Measurements from ENCODE around the gene ATP8A2. TPM values are rescaled to one million over a fixed set of nuclear protein-coding genes. Genes with fewer than 3 reads are reported as not detected.
"Not testable (repeated sequence)": the region's sequence is repeated elsewhere in the genome, so short reads cannot be mapped to it uniquely, and the experiment has no call there.

ATP8A2 gene
- total RNA-seq, 3 donors from 2014 or later (not counting 1 experiment from before 2014, with no cell fraction given), result 0.43 to 0.68 (median 0.59) TPM

DNA sequence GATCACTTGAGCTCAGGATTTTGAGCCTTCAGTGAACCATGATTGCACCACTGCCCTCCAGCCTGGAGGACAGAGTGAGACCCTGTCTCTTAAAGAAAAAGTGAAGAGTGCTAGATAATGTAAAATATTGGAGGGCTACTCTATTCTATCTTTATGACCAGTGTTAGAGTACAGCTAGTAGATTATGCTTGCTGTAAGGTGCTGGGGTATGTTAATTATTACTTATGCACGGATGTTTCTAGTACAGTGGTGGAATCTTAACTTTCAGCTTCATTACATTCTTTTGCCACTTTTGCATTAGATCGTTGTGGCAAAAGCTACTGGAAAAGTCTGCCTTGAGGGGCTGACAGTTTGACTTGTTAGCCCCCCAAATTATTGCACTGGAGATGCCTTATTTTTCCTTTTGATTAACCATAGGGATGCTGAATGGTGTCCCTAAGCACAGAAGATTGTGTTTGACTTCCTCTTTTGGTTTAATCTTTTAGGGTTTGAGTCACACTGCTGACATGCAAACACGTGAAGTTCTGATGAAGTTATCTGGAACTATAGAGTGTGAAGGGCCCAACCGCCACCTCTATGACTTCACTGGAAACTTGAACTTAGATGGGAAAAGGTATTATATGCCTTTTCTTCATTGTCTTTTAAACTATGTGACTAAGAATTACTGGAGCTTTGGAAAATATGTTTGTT lies 169.8 kb downstream of the ATP8A2 start:
- Histone ChIP-seq H3K27ac (ENCODE audit: low read length) (no peak overlapping the region), H3K4me3 (ENCODE audit: low read length) (no peak overlapping the region), H3K27me3 (ENCODE audit: control insufficient read depth, insufficient read depth, low read length) (no peaks in the 10 kb centered on the region), H3K36me3 (ENCODE audit: control insufficient read depth, insufficient read depth, low read length) (no peaks in the 10 kb centered on the region), H3K9me3 (ENCODE audit: control insufficient read depth, insufficient read depth, low read length) (no peaks in the 10 kb centered on the region), H3K4me1 (ENCODE audit: control insufficient read depth, insufficient read depth, low read length) (no peaks in the 10 kb centered on the region)
- 75% methylated on average over 4 of the region's 4 CpGs for WGBS (ENCODE audit: insufficient coverage)
- TF ChIP-seq, protein P1, sequence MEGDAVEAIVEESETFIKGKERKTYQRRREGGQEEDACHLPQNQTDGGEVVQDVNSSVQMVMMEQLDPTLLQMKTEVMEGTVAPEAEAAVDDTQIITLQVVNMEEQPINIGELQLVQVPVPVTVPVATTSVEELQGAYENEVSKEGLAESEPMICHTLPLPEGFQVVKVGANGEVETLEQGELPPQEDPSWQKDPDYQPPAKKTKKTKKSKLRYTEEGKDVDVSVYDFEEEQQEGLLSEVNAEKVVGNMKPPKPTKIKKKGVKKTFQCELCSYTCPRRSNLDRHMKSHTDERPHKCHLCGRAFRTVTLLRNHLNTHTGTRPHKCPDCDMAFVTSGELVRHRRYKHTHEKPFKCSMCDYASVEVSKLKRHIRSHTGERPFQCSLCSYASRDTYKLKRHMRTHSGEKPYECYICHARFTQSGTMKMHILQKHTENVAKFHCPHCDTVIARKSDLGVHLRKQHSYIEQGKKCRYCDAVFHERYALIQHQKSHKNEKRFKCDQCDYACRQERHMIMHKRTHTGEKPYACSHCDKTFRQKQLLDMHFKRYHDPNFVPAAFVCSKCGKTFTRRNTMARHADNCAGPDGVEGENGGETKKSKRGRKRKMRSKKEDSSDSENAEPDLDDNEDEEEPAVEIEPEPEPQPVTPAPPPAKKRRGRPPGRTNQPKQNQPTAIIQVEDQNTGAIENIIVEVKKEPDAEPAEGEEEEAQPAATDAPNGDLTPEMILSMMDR (IDR thresholded peaks at IDR 0.05), result no peak
- no peak for DNase-seq
- no peak for ATAC-seq
- intact Hi-C loops (cut with micrococcal nuclease), result no loop called here
- Mint-ChIP-seq H3K4me3 (no peak overlapping the region), H3K27me3 (ENCODE audit: low read depth in 2 of 2) (peaks cover 13 to 17% of the 10 kb centered on the region in 2 donors), H3K36me3 (no peaks in the 10 kb centered on the region), H3K27ac (no peak overlapping the region), H3K4me1 (no peaks in the 10 kb centered on the region), H3K9me3 (peaks cover 0 to 5% of the 10 kb centered on the region in 2 donors)

DNA sequence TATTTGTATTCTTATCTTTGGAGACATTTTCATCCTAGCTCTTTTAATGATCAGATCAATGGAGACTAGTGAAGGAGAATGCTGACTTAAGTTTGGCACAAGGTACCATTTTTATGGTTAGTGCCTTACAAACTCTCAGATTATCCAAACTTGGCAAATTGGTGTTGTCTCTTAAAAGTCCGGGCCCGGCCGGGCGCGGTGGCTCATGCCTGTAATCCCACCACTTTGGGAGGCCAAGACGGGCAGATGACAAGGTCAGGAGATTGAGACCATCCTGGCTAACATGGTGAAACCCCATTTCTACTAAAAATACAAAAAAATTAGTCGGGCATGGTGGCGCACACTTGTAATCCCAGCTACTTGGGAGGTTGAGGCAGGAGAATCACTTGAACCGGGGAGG lies 177.2 kb downstream of the ATP8A2 start:
- DNase-seq; H3K4me3 Mint-ChIP-seq; intact Hi-C loops (cut with micrococcal nuclease); H3K9me3 Mint-ChIP-seq; H3K27ac ChIP-seq (ENCODE audit: low read length); H3K9me3 ChIP-seq (ENCODE audit: control insufficient read depth, insufficient read depth, low read length); H3K36me3 ChIP-seq (ENCODE audit: control insufficient read depth, insufficient read depth, low read length); H3K4me1 ChIP-seq (ENCODE audit: control insufficient read depth, insufficient read depth, low read length); H3K4me3 ChIP-seq (ENCODE audit: low read length); H3K27me3 ChIP-seq (ENCODE audit: control insufficient read depth, insufficient read depth, low read length); H3K4me1 Mint-ChIP-seq; ATAC-seq; H3K27ac Mint-ChIP-seq; H3K36me3 Mint-ChIP-seq: not testable (repeated sequence)
- WGBS (ENCODE audit: insufficient coverage), result 88% methylated on average over 9 of the region's 9 CpGs
- peaks cover 18 to 20% of the 10 kb centered on the region in 2 donors for H3K27me3 Mint-ChIP-seq (ENCODE audit: low read depth in 2 of 2)

- TF ChIP-seq, protein P1 (IDR thresholded peaks at IDR 0.05), result no peak
- intact Hi-C loops (cut with micrococcal nuclease), result no loop called here
- H3K27me3 ChIP-seq (ENCODE audit: control insufficient read depth, insufficient read depth, low read length), result peaks cover under 1% of the 10 kb centered on the region
- Mint-ChIP-seq H3K27me3 (ENCODE audit: low read depth in 2 of 2) (peaks cover 21 to 48% of the 10 kb centered on the region in 2 donors), H3K4me1 (no peaks in the 10 kb centered on the region), H3K4me3 (no peak overlapping the region), H3K9me3 (no peaks in the 10 kb centered on the region), H3K36me3 (no peaks in the 10 kb centered on the region), H3K27ac (no peak overlapping the region)
- no peaks in the 10 kb centered on the region for H3K9me3 ChIP-seq (ENCODE audit: control insufficient read depth, insufficient read depth, low read length)
- H3K36me3 ChIP-seq (ENCODE audit: control insufficient read depth, insufficient read depth, low read length), result no peaks in the 10 kb centered on the region
- H3K4me1 ChIP-seq (ENCODE audit: control insufficient read depth, insufficient read depth, low read length), result no peaks in the 10 kb centered on the region
- H3K4me3 ChIP-seq (ENCODE audit: low read length), result no peak overlapping the region
- DNase-seq (no peak), ATAC-seq (no peak)
- 88% methylated on average over 7 of the region's 7 CpGs for WGBS (ENCODE audit: insufficient coverage)
- H3K27ac ChIP-seq (ENCODE audit: low read length), result no peak overlapping the region
These were observed 190.0 kb downstream of the ATP8A2 start for GRCh38 chr13:25561812-25562211.

- no peaks in the 10 kb centered on the region for H3K9me3 ChIP-seq (ENCODE audit: control insufficient read depth, insufficient read depth, low read length)
- intact Hi-C loops (cut with micrococcal nuclease), result loop anchor here (10.0 kb wide), 1 partner anchor 255 kb away; no protein-coding TSS in a partner anchor
- H3K4me3 ChIP-seq (ENCODE audit: low read length), result no peak overlapping the region
- no peaks in the 10 kb centered on the region for H3K36me3 Mint-ChIP-seq
- no peaks in the 10 kb centered on the region for H3K9me3 Mint-ChIP-seq
- H3K27me3 Mint-ChIP-seq (ENCODE audit: low read depth in 2 of 2), result peaks cover 31 to 50% of the 10 kb centered on the region in 2 donors
- DNase-seq (no peak), ATAC-seq (no peak)
- no peaks in the 10 kb centered on the region for H3K4me1 ChIP-seq (ENCODE audit: control insufficient read depth, insufficient read depth, low read length)
- 87% methylated on average over 14 of the region's 14 CpGs for WGBS (ENCODE audit: insufficient coverage)
- H3K36me3 ChIP-seq (ENCODE audit: control insufficient read depth, insufficient read depth, low read length), result no peaks in the 10 kb centered on the region
- H3K27me3 ChIP-seq (ENCODE audit: control insufficient read depth, insufficient read depth, low read length), result peaks cover 4% of the 10 kb centered on the region
- H3K4me3 Mint-ChIP-seq, result no peak overlapping the region
- H3K27ac ChIP-seq (ENCODE audit: low read length), result no peak overlapping the region
- no peak overlapping the region for H3K27ac Mint-ChIP-seq
- TF ChIP-seq, protein P1 (IDR thresholded peaks at IDR 0.05), result no peak
- H3K4me1 Mint-ChIP-seq, result no peaks in the 10 kb centered on the region
These were observed 198.4 kb downstream of the ATP8A2 start for GRCh38 chr13:25570185-25570584.

All from natural killer cell (primary cell).